ENCODE data around the gene CGNL1.

- TF ChIP-seq CTCF (IDR thresholded peaks at IDR 0.05) (no peak), POLR2A (IDR thresholded peaks at IDR 0.05) (no peak)
Observed at GRCh38 chr15:57364282-57365007, 11.9 kb upstream of the CGNL1 start.
